GM21367 (cell line): ENCODE measurements around the gene EEFSEC.

Source experiments
- ATAC-seq: cut with Tn5 transposase; IDR thresholded peaks from one replicate; pipeline ENCODE4 v1.9.1; 2021; ENCODE audit not compliant: unreplicated experiment

EEFSEC gene

DNA sequence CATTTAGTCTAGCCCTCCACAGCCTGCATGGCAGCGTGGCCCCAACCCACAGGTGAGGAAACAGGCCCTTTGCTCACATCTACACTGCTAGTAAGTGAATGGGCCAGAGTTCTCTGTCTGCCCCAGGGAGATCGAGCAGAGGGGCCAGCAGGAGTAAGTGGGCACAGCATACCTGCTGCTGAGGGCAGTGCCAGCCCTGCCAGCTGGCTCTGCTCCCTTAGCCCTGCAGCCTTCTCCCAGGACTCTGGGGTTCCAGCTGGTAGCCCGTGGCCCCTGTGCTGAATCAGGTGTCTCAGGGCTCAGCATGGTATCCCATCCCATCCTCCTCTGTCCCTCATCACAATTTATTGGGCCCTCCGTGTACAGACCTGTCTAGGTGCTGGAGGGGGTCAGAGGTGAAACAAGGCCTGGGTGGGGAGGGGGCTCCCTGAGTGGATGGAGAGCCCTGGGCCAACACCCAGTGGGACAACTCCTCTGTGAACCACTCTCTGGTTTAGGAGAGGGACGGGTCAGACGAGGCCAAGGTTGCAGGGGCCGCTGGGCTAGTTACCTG is 211.6 kb downstream of the EEFSEC start:
- ATAC-seq: no peak

DNA sequence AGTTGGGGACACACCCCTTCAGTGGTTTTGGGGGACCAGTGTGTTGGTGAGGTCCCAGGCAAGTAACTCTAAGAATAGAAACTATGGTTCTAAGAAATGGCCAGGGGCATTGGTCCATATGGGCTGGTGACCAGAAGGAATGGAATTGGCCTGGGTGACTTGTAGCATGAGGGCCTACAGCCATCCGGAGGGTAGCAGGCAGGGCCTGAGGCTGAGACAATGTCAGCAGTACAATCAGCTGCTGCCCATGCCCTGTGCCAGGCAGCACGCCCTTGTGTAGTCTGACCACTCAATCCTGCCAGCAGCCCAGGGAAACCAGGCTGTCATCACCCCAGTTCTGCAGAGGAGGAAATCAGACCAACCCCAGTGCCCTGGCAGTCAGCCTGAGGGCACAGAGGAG is 212.9 kb downstream of the EEFSEC start:
- no peak for ATAC-seq

DNA sequence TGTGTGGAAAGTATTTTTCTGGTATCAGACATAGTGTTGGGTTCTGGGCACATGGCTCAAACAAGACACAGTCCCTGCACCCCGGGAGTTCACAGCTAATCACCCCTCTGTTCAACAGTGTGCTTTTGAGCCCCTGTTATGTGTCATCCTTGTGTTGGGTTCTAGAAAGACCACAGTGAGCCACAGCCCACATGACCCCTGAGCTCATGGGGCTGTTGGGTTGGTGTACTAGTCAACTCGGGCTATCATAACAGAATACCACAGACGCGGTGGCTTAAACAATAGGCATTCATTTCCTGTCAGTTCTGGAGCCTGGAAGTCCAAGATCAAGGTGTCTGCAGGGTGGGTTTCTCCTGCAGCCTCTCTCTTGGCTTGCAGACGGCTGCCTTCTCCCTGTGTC is 213.4 kb downstream of the EEFSEC start:
- ATAC-seq: no peak

DNA sequence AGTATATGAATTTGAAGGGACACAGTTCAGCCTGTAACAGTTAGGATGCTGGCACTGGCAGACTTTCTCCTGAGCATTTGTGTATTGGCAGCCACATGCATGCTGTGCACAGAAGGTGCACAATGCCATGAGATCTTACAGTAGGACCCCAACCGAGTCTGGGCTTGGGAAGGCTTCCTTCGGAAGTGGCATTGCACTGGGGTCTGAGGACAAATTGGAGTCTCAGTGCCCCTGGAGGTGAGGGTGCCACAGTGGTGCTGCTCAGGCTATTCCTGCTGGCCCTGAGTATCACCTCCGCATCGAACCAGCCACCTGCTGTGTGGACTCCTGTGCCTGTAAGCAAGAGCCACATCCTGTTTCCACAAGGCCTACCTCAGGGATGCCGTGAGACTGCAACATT is 213.9 kb downstream of the EEFSEC start:
- ATAC-seq: no peak

DNA sequence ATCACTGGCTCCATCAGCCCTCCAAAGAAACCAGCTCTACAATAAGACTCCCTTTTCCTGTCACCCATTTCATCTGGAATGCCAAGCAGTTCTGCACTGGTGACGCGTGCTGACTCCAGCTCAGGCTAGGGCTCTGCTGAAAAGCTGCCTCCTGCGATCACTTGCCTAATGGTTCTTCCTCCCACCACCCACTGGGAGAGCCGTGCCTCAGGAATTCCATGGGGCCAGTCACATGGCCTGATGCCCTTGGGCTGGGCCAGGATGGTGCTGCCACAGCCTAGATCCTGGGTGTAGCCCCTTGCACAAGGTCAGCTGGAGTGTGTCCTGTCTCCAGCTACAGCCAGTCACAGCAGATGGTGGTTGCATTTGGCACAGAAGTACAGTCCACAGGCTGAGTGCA is 214.5 kb downstream of the EEFSEC start:
- no peak for ATAC-seq

DNA sequence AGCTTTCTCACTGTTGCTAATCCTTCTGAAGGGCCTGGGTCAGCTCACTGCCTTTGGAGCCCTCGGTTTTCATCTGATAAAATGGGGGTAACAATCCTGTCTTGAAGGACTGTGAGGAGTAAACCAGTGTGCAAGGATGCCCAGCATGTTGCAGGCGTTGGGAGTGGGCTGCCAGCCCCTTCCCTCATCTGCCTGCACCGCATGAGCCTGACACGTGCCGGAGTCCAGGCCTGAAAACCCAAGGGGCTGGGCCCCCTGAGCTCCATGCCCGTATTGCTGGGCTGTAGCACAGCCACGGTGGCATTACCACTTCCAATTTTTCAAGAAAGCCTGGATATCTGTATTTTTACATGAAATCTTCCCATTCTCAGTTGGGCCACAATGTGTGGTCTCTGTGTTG is 215.3 kb downstream of the EEFSEC start:
- no peak for ATAC-seq

DNA sequence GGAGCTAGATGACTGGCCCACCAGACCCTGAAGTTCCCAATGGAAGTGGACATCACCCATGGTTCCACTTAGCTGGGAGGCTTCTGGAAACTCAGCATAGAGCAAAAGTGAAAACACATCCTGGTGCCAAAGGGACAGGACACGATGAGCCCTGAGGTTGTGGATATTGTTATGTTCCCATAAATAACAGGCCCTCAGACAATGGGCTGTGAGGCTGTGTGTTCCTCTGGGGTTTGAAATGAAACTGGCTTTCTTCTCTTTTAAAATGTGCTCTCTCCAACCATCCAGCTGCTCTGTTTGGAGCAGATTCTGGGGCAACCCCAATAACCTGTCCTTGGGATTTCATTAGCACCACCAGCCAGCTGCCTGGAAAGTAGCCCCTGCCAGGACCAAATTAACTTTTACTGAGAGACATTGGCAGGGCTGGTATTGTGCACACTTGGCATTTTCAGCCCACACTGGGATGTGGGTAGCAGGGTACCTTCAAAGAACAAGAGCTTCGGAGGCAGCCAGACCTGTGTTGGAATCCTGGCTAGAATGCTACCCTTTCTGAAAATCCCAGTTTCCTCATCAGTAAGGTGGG is 215.9 kb downstream of the EEFSEC start:
- no peak for ATAC-seq

DNA sequence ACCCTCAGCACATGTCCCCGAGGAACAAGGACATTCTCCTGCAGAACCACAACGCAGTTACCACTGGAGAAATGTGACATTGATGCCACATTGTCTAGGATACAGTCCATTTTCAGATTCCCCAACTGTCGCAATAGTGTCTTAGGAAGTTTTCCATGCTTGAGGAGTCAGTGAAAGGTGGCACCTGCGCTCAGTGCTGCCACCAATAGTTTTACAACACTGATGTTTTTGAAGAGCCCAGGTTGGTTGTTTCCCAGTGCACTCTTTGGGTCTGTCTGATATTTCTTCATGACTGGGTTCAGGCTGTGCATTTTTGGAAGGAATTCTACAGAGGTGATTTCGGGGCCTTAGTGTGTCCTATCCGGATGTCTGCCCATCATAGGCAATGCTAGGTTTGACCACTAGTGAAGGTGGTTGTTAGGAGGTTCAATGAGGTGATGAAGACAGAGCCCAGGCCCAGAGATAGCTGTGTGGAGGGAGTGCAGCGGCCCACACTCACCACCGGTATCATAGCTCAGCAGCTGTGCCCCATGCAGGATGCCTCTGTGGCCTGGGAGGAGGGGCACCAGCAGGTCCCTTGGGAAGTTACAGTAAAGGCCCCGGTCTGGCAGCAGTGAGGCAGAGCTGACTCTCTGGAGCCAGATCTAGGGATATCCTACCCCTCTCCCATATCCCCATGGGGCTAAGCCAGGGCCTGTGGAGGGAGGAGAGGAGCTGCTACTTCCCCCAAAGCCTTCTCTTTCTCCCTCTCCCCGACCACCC is 216.8 kb downstream of the EEFSEC start:
- no peak for ATAC-seq

DNA sequence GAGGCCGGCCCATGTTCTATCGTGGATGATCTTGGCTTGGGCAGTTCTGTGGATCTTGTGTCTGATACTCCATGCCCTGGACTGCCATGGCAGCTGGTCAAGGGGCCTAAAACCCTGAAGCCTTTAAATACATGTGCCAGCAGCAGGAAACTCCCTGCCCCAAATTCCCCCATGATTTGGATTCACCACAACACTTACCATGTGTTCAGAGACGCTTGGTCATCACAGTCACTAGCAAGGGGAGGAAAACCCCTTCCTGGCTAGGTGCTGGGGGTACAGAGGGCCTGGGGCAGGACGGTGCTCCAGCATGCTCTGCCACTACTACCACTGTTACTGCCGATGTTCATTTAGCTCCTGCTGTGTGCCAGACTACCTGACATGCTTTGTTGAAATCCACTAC is 219.0 kb downstream of the EEFSEC start:
- no peak for ATAC-seq

DNA sequence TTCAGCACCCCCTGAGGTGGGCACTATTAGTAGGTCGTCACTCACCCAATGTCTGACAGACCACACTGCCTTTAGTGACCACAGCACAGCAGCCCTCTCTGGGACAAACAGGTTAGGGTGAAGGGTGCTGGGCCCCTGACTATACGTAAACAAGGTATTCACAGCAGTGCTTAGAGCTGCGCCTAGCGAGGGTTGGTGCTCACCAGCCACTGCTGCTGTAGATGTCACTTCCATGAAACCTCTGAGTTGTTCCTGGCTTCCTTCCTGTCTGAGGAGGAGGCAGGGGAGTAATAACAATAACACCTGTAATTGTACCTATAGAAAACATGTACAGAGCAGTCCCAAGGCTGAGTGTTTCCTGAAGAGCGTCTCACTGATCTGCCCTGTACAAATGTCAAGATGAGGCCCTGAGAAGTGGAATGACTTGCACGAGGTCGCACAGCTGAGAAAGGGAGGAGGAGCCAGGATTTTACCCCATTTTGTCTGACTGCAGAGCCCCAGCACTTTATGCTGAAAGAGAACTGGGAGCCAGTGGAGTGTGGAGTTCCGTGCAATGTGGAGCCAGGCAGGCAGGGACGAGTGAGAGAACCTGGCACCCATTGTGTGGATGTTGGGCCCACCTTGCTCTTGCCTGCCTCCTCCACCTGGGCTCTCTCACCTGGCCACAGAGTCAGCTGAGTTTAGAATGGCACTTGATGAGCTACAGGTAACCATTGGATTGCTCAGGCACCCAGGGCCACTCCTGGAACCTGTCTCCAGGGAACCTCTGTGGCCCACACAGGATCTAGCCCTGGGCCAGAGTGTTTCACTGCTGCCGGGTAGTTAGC is 219.6 kb downstream of the EEFSEC start:
- no peak for ATAC-seq

DNA sequence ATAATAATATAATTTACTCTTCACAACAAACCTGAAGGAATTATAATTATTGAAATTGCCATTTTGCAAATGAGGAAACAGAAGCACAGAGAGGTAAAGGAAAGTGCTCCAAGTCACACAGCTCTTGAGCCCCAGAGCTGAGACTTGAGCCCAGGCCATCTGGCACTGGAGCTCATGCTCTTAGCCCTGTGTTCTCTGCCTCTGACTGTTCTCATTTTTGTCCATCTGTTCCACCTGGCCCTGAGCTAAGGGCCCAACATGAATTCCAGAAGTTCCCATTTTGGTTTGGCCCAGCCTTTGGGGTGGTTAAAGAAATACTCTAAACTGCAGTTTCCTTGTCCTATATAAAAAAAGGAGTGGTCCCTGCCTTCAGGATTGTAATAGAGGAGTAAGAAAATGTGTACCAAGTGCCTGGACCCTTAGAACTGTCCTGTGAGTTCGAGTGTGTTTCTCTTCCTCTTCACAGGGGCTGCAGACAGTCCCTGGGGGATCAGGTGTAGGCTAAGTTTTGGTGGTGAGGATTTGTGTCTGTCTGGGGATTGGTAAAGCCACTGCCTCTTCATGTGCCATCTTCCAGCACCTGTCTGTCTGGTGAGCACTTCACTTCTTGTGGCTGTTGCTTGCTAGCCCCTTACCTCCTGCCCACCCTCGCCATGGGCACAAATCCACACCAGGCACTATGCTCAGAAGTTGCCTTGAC is 221.6 kb downstream of the EEFSEC start:
- ATAC-seq: no peak

DNA sequence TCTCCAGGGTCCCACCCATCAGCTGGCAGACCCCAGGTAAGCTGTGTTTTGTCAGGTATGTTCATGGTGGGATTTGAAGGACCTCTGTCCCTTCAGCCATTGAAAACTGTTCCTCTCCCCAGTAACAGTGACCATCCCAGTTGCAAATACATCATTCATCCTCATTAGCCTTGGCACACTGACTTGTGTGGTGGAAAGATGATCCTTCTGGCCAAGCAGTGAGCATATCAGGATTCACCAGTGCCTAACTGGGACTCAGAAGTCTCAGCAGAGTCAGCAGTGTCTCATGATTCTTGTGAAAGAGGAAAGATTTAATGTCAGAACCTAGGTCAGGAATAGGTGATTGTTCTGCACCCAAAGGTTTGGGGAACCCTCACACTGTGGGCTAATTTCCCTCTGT is 223.2 kb downstream of the EEFSEC start:
- no peak for ATAC-seq

DNA sequence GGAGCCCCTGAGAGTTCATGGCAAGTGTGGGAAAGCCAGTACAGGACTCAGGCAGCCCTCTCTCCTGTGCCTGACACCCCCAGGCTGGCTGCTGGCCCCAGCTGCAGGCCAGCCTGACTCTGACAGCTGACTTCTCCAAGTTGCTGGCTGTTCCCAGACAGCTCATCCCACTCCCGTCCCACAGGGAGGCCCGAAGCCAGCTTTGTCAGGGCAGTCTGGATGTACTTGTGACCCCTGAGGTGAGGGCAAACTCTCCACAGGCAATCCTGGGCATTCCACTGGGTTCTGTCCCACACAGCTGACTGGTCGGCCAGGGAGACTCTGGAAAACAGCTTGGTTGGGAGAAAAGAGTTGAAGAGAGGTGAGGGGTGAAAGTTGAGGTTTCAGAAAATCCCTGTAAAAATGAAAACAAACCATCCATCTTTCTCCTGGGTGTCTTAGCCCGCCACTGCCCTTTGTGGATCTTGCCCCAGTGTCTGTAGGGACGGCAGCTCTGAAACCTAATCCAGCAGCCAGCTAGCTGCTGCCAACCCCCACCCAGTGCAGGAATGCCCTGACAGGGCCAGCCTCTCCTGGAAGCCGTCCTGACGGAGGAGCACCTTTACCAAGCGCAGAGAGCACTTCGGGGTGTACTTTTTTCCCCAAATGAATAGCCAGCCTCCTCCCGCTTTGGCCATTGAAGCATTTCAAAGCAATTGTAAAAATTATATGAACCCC is 225.5 kb downstream of the EEFSEC start:
- ATAC-seq: no peak

DNA sequence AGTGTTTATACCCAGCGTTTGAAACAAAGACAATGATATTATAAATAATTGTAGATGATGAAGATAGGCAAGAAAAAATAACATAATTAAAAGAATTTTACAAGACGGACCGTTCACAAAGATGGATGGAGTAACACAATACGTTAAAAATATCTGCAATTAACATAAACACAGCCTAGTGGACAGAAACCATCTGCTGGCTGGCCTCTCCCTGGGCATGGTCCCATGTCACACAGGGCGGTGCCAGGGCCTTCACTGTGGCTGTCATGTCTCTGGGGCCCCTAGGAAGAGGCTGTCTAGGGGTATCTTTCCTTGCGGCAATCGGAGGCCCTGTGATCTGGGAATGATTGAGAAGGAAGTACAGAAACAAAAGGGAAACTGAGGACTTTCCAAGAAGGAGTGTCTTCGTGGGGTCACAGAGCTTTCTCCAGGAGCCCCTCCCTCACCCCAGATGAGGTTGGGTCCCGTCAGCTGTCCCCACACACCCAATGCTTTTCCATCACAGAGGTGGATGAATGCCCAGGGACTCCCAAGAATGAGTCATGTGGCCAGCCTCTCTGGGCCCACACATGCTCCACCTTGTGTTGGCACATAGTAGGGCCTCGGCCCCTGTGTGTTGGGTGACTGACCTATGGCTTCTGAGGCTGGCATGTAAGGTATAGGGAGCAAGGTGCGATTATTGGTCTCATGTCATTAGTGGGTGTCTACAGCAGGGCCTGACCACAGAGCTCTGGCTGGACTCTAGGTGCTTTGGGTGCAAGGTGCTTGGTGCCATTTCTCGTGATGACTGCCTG is 226.3 kb downstream of the EEFSEC start:
- ATAC-seq: no peak

DNA sequence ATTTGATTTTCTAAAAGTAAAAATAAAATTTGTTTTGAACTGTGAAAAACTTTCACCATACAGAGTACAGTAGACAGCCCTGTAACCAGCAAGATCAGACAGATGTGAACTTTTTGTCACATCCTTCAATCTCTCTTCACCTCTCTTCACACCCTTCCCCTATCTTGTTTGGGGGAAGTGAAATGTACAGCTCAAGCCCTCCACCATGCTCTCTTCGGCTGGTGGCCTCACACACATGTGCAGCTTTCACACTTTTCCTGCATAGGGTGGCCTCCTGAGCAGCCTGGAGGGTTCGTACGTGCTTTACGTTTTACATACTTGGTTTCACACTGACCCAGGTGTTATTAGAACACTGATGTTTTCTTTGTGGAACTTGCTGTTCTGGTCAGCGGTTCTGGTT is 227.0 kb downstream of the EEFSEC start:
- no peak for ATAC-seq

DNA sequence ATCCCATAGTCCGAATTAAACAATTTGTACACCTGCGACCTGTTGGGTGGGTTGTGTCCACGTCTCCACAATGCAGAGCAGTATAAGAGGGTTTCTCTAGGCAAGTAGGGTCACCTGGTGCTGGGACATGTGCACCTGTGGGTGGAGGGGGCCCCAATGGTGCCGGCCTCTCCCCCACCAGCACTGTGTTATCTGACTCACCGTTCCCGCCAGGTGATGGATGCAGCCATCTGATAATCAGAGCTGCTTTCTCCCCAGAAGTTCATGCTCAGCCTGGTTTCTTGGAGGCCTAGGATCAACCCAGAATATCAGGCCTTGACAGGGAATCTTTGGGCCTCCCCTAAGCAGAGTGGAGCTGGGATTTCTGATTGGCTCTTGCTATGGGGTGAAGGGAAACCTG is 227.4 kb downstream of the EEFSEC start:
- no peak for ATAC-seq

DNA sequence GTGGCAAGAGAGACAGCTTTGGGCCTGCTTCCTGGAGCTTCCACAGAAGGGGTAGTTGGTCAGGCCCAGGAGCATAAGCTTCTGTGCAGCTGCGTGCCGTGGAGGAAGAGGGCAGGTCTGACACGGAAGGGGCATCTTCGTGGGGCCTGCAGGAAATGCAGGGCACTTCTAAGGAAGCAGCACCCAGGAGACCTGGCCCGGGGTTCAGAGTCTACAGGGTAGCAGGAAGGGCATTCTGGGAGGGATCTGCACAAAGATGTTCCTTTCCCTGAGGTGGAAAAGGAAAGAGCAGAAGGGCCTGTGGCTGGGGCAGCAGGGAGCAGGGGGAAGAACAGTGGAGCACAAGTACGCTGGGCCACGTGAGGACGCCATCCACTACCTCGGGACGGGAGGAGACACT is 228.3 kb downstream of the EEFSEC start:
- no peak for ATAC-seq

DNA sequence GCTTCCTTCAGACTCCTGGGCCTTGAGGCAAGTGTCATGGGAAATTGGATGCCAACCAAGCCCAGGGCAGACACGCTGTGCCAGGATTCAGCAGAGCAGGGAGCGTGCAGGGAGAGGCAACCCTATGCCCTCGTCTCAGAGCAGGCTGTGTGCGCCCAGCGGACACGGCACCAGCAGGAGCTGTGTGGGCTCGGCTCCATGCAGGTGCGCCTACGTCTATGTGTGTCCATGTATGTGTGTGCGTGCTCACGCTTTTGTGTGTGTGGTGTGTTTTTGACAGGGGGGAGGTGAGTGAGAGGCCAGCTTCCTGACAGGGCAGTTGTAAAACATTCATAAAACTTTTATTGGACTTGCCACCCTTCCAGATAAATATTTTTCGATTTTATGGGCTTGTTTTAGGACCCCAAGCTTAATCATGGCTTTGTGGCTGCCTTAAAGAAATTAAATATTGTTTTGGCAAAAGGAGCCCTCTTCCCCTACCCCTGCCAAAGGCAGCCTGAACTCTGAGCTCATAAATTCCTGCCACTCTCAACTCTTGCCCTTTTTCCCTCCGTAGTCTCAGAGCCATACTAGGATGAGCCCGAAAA is 229.0 kb downstream of the EEFSEC start:
- ATAC-seq: no peak
